ENCODE results near the gene UXS1.
A peak's percentile ranks its signal among the peaks of the same experiment; 100 is the strongest.
"Not testable (repeated sequence)": the region's sequence is repeated elsewhere in the genome, so short reads cannot be mapped to it uniquely, and the experiment has no call there.

Gene UXS1

GRCh38 chr2:106193977-106194778 lies at the start of gene UXS1:
UXS1 (minus strand) TSS chr2:106194301; CDS start chr2:106194241, 60 bp downstream.
- DNase-seq: peak; percentile 96

- not testable (repeated sequence) for DNase-seq
Observed at GRCh38 chr2:106239491-106239890, 45.4 kb upstream of the UXS1 start.

- not testable (repeated sequence) for DNase-seq
Observed at GRCh38 chr2:106235392-106235791, 41.3 kb upstream of the UXS1 start.

GRCh38 chr2:106233350-106233706 lies 39.2 kb upstream of the UXS1 start:
- no peak for DNase-seq

GRCh38 chr2:106232638-106233349 lies 38.7 kb upstream of the UXS1 start:
- DNase-seq: no peak

GRCh38 chr2:106223347-106223746 lies 29.2 kb upstream of the UXS1 start:
- DNase-seq: no peak

- DNase-seq: not testable (repeated sequence)
Observed at GRCh38 chr2:106222057-106222456, 28.0 kb upstream of the UXS1 start.

- DNase-seq: no peak
Observed at GRCh38 chr2:106219813-106220212, 25.7 kb upstream of the UXS1 start.

- DNase-seq: not testable (repeated sequence)
Observed at GRCh38 chr2:106219157-106219556, 25.1 kb upstream of the UXS1 start.

- no peak for DNase-seq
Observed at GRCh38 chr2:106208874-106209273, 14.8 kb upstream of the UXS1 start.

GRCh38 chr2:106208399-106208798 lies 14.3 kb upstream of the UXS1 start:
- no peak for DNase-seq

GRCh38 chr2:106207246-106207645 lies 13.1 kb upstream of the UXS1 start:
- DNase-seq: no peak

GRCh38 chr2:106205488-106205887 lies 11.4 kb upstream of the UXS1 start:
- DNase-seq: no peak

- DNase-seq: not testable (repeated sequence)
Observed at GRCh38 chr2:106204551-106204950, 10.4 kb upstream of the UXS1 start.

- no peak for DNase-seq
Observed at GRCh38 chr2:106201661-106202060, 7.6 kb upstream of the UXS1 start.

- DNase-seq: no peak
Observed at GRCh38 chr2:106197878-106198277, 3.8 kb upstream of the UXS1 start.

- DNase-seq: no peak
Observed at GRCh38 chr2:106195981-106196380, 1.9 kb upstream of the UXS1 start.

GRCh38 chr2:106195456-106195855 lies 1.4 kb upstream of the UXS1 start:
- no peak for DNase-seq

GRCh38 chr2:106193690-106193976 lies 468 bp downstream of the UXS1 start:
- no peak for DNase-seq

GRCh38 chr2:106192752-106193689 lies 1.1 kb downstream of the UXS1 start:
- DNase-seq: no peak

GRCh38 chr2:106191511-106192016 lies 2.5 kb downstream of the UXS1 start:
- DNase-seq: no peak

- DNase-seq: no peak
Observed at GRCh38 chr2:106189764-106190468, 4.2 kb downstream of the UXS1 start.

GRCh38 chr2:106189325-106189724 lies 4.8 kb downstream of the UXS1 start:
- DNase-seq: peak; percentile 40
